Erythroblast (primary cell): ENCODE data around the gene RAB22A.

Experiments used
- GATA1 ChIP-seq: IDR thresholded peaks from 2 replicates; pipeline ENCODE4 v1.6.1; 2011; ENCODE audit warnings: low read depth, mild to moderate bottlenecking, control low read depth, low read length, moderate library complexity
- POLR2A ChIP-seq: IDR thresholded peaks from 2 replicates; pipeline ENCODE4 v1.6.1; 2011; ENCODE audit warnings: mild to moderate bottlenecking, low read length

- no peak for TF ChIP-seq POLR2A
- no peak for TF ChIP-seq GATA1
Observed at GRCh38 chr20:58381627-58382026, 72.1 kb downstream of the RAB22A start.
